Activated CD4-positive, alpha-beta T cell treated with anti-CD3 and anti-CD28 coated beads for 1 hour (primary cell): Measurements from ENCODE around the gene EIF2S2.

Source experiments
- DNase-seq: peaks from one replicate; pipeline ENCODE4 v3.0.0-alpha.2; 2020

The EIF2S2 gene

DNA sequence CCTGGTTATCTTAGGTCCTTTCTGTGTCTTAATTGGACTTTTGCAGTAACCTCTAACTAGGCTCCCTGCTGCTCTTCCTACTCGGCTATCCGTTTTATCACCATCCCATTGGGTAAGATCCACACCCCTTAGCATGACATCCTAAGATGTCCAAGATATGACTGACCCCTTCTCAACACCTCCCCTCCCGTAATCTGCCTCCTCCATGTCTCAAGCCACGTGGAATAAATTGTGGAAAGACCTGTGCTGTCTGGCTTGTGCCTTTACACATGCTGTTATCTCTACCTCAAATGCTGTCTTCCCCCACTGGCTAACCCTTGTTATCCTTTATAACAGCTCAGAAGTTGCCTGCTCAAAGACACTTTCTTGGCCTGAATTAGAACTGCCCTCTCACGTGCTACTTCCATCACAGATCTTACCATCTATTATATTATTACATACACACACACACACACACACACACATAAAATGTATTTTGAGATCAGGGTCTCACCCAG is 26.5 kb downstream of the EIF2S2 start:
- no peak for DNase-seq

GRCh38 chr20:34084227-34084923 is 27.7 kb downstream of the EIF2S2 start:
- DNase-seq, result no peak

GRCh38 chr20:34083781-34084180 is 28.3 kb downstream of the EIF2S2 start:
- DNase-seq, result no peak

- DNase-seq, result no peak
Observed at GRCh38 chr20:34083137-34083536, 28.9 kb downstream of the EIF2S2 start.

DNA sequence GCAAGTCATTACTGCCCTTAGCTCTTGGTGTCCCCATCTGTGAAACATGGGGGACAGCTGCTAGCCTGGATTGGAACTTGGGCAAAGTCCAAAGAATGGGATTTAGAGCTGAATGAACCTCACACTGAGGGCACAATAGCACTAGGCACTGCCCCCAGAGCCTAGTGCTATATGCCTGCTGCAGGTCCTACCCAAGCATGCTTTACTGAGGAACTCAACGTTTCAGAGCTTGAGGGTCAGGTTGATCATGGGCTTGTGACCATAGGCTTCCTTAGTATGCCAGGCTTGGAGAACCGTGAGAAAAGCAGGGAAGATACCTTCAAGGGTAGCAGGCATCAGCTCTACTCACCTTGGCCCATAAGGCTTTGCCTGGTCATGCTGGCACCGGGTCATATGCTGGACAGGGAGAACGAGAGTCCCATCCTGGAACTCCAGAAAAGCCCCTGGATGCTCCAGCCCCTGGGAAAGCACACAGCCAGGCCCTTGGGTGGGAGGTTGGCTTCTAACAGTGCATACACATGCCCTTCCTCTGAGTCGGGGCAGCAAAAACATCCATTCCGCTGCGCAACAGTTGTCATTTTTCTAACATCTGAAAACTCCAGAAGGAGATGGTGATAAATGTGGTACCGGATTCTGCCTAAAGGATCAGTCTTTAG is 29.7 kb downstream of the EIF2S2 start:
- no peak for DNase-seq

DNA sequence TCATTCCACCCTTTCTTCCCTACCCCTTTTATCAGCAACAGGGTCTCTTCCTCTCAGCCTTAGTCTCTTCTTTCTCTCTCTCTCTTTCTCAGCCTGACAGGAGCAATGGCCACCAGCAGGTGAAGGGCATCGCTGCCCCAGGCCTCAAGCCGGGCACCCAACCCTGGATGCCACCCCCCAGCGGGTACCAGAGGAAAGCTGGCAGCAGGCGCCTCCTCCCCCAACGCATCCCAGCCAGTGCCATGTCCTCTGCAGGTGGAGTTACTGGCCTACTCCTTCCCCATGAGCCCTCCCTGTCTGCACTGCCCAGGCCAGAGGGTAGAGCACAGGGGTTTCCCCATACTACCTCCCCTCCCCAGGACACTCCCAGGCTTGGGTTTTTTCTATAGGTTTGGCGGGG is 32.2 kb downstream of the EIF2S2 start:
- DNase-seq, result no peak

- DNase-seq, result no peak
Observed at GRCh38 chr20:34078540-34078939, 33.5 kb downstream of the EIF2S2 start.

GRCh38 chr20:34076952-34077351 is 35.1 kb downstream of the EIF2S2 start:
- DNase-seq, result no peak

GRCh38 chr20:34075647-34076046 is 36.4 kb downstream of the EIF2S2 start:
- no peak for DNase-seq

- DNase-seq, result no peak
Observed at GRCh38 chr20:34074101-34074760, 37.8 kb downstream of the EIF2S2 start.

GRCh38 chr20:34072778-34073177 is 39.3 kb downstream of the EIF2S2 start:
- DNase-seq, result no peak

DNA sequence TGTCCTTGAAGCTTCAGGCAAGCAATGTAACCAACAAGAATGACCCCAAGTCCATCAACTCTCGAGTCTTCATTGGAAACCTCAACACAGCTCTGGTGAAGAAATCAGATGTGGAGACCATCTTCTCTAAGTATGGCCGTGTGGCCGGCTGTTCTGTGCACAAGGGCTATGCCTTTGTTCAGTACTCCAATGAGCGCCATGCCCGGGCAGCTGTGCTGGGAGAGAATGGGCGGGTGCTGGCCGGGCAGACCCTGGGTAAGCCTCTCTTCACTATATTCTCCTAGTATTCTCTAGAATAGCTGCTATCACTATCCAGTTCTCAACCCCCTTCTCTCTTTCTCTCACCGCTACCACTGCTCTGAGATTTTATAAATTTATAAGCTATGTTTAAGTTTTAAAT is 40.0 kb downstream of the EIF2S2 start:
- no peak for DNase-seq

GRCh38 chr20:34070859-34071258 is 41.2 kb downstream of the EIF2S2 start:
- DNase-seq, result no peak

GRCh38 chr20:34070079-34070439 is 42.0 kb downstream of the EIF2S2 start:
- DNase-seq, result no peak

DNA sequence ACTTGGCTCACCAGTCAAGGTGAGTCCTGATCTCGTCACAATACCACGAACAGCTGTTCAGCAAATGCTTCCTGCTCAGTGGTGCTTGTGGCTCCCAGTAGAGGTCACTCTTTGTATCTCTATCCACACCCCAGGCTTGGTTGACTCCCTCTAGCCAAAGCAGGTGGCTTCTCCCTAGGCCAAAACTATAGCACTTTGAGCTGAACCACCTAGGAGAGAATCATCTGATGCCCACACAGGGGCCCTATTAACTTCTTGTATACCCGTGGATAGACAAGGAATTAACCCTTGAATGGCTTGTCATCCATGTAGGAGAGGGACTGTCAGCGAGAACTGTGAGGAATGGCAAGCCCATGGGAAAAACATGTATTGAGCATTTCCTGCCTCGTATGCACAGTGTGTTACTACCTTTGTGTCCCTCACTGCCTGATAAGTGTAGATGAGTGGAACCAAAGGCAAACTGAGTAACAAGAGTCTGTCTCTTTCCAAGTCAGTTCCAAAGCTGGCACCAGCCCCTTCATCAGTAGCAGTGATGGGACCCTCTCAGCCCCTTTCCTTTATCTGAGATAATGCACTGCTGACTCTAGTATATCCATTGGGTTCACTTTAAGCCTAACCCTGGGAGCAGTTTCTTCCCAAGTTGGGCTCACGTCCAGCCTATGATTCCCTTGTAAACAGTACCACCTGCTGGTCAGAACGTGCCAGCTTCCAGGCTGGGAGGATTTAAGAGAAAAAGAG is 42.5 kb downstream of the EIF2S2 start:
- DNase-seq, result peak; percentile 38

DNA sequence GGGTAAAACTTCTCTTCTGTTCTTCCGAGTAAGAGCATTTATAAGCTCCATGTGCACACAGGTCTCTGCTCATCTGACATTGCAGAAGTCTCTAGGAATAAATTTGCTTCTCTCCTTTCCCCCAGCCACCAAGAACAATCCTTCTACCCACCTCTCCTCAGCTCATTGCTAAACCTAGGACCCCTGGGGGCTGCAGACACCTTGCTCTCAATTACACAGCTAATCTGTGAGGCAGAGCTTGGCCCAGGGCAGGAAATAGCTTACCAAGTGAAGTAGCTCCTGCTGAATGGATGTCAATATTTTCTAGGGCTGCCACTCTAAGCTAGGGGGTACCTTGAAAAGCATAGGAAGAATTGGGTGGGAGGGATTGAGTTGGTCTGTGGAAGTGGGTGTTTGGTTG is 44.0 kb downstream of the EIF2S2 start:
- DNase-seq, result no peak

GRCh38 chr20:34066476-34067090 is 45.5 kb downstream of the EIF2S2 start:
- no peak for DNase-seq

DNA sequence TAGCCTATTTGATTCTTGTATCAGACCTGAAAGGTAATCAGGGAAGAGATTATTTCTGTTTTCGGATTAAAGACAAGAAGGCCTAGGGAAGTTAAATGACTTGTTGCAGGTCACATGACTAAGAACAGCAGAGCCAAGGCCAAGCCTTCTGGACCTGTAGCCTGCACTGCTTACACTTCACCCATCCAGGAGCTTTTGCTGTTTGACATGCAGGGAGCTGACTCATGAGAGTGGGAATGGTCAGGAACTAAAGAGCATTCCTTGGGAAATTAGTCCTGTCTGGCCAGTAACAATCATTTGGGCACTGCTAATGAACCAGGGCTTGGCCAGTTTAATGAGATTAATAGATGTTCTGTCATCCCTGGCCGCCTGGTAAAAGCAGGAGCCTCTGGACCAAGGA is 46.8 kb downstream of the EIF2S2 start:
- no peak for DNase-seq

- no peak for DNase-seq
Observed at GRCh38 chr20:34064286-34064685, 47.8 kb downstream of the EIF2S2 start.

GRCh38 chr20:34062570-34063482 is 49.2 kb downstream of the EIF2S2 start:
- no peak for DNase-seq

- DNase-seq, result no peak
Observed at GRCh38 chr20:34061695-34062094, 50.3 kb downstream of the EIF2S2 start.

DNA sequence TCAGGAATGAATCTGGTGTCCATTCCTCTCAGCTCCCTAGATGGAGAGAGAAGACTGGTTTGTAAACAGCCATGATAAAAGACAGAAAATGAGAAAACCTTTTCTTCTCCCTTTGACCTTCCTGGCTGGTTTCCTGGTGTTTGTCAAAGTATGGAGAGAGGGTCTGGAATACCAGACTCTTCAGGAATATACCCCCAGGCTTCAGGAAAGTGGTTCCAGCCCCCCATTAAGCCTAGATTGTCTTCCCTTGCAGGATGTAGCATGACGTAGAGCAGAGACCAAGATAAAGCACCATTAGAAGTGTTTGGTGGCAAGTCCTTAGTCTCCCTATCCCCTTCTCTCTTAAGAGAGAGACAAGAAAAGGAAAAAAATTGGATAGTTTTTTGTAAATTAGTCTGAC is 51.1 kb downstream of the EIF2S2 start:
- no peak for DNase-seq
